Measurements from ENCODE around the gene FCN3.
"Not testable (repeated sequence)": the region's sequence is repeated elsewhere in the genome, so short reads cannot be mapped to it uniquely, and the experiment has no call there.

Gene FCN3

DNA sequence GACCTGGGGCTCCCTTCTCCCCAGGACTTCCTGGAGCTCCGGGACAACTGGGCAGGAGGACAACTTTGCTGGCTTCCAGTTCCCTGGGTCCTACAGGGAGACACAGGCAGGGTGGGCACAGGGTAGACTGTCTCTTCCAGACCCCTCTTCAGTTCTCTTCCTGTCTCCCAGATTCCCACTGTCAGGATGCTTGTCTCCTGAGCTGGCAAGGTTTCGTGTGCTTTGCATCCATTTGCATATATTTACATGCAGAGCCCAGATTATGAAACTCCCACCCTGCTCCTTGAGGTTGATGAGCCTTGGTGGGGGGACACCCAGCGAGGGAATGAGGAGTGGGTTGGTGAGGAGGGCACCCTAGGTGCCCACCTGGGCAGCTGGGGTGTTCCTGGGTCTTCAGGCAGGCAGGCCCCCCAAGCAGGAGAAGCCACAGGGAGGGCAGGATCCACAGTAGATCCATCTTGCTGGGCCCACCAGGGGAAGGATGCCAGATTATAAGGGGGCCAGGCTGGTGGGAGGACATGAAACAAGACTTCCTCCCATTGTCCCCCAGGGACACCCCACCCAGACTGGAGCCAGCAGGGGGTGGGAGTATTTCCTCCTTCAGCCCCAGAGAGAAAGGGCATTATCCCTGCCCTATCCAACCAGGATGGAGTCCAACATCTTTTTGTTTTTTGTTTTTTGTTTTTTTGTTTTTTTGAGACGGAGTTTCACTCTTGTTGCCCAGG, at the start of gene FCN3:
TSS of gene FCN3 (minus strand) at position 463 of the 725 bp plus-strand sequence. CDS start at position 457, 6 bp downstream.
- DNase-seq (ENCODE audit: low spot score) = no peak

GRCh38 chr1:27423709-27424108, 49.1 kb upstream of the FCN3 start:
- no peak for DNase-seq (ENCODE audit: low spot score)

- peak; percentile 92 for DNase-seq (ENCODE audit: low spot score)
Measured at GRCh38 chr1:27418326-27419185, 43.9 kb upstream of the FCN3 start.

GRCh38 chr1:27417713-27418112, 43.1 kb upstream of the FCN3 start:
- DNase-seq (ENCODE audit: low spot score) = no peak

GRCh38 chr1:27416387-27417111, 41.9 kb upstream of the FCN3 start:
- peak; percentile 83 for DNase-seq (ENCODE audit: low spot score)

DNA sequence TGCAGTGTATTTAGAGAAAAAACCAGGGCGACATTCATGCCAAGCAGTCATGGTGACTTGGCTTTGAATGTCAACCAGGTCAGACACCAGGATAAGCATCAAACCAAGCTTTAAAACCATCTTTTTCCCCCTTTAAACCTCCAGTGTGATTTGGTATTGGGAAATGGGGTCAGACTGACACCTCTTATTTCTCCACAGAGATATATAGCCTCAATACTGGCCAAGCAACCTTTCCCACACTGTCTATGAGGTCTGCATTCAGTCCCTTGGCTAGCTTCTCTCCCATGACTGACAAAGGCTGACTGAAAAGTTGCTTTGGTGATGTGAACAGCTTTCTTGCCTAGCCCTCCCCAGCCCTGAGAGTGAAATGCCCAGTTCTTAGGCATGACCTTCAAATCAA, 39.5 kb upstream of the FCN3 start:
- DNase-seq (ENCODE audit: low spot score) = peak; percentile 32

DNA sequence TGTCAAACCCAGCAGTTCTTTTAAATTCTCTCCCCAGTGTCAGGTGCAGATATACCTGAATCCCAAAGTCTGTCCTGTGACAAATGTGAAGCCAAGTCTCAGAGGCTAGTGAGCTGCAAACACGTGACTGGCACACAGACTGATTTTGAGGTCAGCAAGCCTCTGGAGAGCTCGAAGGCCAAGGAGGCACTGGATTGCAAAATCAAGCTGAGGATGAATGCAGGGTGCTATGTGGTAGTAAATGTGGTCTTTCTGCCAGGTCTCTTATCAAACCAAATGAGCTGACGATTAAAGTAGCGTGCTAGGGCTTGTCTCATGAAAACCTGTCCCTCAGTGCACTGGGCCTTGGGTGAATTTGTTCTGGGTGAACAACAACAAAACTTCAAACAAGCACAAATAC, 38.4 kb upstream of the FCN3 start:
- no peak for DNase-seq (ENCODE audit: low spot score)

GRCh38 chr1:27412502-27412901, 37.9 kb upstream of the FCN3 start:
- no peak for DNase-seq (ENCODE audit: low spot score)

DNA sequence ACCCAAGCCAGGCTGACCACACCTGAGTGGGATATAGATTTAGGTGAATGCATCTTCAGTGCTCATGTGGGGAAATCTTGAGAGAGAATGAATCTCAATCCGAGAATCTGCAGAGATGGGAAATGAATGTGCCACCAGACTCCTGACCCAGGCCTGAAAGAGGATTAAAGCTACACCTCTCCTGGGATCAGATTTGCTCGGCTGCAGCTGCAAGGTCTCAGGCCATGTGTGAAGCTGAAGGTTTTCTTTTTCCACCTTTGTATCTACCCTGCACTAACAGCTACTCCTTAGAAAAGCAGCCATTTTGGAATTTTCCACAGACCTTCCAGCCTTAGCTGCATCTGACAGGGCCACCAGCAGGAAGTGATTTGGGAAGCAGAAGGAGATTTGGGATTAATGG, 36.1 kb upstream of the FCN3 start:
- DNase-seq (ENCODE audit: low spot score) = no peak

- no peak for DNase-seq (ENCODE audit: low spot score)
Measured at GRCh38 chr1:27409669-27410068, 35.0 kb upstream of the FCN3 start.

DNA sequence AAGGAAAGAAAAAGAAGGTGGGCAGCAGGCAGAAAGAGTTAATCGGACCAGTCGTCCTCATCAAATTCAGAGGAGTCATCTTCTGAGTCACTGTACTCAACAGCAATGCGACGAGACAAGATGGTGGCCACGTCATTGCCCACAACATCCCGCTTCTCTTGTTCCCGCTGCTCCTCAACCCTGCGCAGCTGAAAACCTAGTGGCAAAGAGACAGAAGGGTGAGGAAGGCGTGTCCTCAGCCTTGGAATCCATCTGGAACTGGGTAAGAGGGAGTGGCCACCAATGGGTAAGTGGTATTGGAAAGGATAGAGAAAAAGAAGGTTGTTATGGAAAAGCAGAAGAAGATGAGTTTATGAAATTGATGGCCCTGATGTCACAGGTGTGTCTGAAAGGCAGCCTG, 33.5 kb upstream of the FCN3 start:
- DNase-seq (ENCODE audit: low spot score) = no peak

DNA sequence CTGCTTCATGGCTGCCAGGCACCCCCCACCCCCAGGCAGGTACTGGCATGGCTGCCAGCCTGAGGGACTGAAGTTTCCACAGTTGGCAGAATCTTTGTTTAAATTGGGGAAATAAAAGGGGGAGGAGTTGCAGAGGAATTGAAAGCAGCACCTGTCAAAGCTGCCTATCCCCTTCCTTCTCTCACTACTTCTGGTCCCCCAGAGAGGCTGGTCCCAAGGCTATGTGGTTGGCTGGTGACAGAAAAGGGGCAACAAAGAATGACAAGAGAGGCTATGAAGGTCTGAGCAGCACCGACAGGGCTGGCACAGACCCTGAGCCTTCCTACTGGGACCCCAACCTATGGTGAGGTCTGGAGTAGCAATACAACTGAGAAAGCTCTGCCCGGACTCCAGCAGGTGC, 32.2 kb upstream of the FCN3 start:
- not testable (repeated sequence) for DNase-seq (ENCODE audit: low spot score)

- peak; percentile 72 for DNase-seq (ENCODE audit: low spot score)
Measured at GRCh38 chr1:27406362-27406680, 31.7 kb upstream of the FCN3 start.

DNA sequence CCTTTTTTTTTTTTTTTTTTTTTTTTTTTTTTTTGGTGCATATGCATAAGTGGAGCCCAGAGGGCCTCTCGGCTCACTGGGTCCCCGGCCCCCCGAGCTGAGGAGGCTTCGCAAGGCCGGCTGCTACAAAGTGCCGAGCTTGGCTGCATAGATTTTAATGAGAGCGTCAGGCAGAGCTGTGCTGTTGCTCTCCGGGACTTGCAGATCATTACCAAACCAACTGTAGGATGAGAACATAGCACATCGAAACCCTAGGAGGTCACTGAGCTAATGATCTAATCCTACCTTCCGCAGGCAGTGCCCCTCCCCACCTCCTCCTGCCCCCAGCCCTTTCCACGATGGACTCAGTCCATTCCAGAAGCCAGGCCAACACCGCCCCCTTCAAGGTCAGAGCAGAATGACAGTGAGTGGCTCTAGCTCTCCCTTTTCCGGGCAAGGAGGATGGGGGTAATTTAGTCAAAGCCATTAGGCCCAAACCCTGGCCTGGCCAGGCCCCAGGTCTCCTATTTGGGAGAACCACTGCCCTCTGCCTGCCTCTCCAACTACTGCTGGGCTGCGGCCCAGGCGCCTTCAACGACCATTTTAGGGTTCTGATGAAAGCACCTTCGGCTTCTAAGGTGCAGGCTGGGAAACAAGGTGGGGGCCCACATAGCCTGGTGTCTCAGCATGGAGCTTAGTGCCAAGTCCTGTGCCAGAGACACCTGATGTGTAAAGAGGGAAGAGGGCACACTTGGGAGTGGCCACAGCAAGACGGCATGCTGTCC, 31.2 kb upstream of the FCN3 start:
- DNase-seq (ENCODE audit: low spot score) = not testable (repeated sequence)

- no peak for DNase-seq (ENCODE audit: low spot score)
Measured at GRCh38 chr1:27405074-27405473, 30.4 kb upstream of the FCN3 start.

DNA sequence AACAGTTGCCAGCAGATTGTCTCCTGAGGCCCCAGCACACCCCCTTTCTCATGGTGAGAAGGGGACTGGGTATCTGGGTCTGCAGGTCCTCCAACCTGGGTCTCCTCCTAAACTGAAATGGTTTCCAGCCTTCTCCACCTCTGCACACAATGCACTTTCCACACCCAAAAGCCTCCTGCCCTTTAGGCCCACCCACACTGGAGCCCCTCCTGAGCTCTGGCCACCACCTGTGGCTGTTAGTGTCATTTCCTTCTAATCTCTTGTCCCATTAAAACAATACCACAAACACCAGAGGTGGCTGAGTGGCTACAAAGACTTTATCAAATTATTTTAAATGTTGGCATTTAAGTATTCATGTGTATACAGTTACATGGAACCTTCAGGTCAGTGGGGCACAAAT, 29.3 kb upstream of the FCN3 start:
- DNase-seq (ENCODE audit: low spot score) = no peak

DNA sequence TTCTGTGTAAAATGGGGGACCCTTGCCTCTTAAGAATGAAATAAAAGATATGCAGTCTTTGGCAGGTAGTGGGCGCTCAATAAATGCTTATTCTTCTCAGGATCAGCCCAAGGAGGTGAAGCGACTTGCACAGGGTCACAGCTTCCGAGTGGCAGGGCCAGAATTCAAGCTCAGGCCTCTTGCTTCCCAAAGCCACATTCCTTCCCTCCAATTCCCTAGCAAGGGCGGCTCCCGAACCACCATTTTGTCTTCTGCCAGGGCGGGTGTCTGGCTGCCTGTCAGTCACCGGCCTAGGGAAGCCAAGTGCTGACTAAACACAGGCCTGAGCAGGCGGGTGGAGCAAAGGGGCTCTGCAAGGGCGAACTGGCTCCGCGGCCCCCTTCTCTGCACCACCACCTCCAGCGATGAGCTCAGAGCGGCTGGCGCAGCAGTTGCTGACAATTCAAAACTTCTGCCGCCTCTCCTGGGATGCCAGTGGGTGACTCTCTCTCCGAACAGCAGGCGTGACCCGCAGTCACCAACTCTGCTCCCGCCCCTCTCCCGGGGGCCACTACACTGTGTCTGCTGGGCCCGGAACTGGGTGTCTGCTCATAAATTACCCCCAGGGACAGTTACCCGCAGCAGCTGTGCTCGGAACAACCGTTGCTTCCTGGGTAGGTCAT, 28.6 kb upstream of the FCN3 start:
- DNase-seq (ENCODE audit: low spot score) = peak; percentile 39

DNA sequence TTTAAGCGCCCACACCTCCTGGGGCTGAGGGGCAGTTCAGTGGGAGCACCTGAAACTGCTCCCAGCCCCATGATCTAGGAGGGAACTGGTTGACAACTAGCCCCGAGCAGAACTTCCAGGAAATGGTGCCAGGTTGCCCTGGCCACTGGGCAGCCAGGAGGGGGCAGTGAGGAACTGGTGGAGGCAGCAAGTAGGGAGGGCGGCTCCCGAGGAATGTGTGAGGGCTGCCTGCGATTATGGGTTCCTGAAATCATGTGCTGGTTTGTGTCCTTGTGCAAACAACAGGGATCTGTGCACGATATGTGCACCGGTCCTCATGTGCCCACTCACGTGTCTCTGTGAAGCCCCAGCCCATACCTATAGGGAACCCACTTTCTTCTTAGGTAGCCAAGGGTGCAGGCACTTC, 27.7 kb upstream of the FCN3 start:
- peak; percentile 75 for DNase-seq (ENCODE audit: low spot score)

DNA sequence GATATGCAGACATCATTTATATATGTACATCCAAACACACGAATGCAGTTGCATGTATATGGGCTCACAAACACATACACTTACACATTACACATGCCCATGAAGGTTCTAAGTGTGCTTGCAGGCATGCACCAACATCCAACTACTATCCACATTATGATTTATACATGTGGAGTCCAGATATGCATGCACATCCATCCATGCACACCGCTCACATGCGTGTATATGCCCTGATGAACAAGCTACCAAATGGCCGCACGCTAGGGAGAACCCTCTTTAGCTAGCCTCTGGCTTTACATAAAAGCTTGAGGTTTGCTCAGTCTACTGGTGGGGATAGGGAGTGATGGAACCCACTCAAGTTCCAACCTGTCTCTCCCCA, 26.3 kb upstream of the FCN3 start:
- DNase-seq (ENCODE audit: low spot score) = no peak

DNA sequence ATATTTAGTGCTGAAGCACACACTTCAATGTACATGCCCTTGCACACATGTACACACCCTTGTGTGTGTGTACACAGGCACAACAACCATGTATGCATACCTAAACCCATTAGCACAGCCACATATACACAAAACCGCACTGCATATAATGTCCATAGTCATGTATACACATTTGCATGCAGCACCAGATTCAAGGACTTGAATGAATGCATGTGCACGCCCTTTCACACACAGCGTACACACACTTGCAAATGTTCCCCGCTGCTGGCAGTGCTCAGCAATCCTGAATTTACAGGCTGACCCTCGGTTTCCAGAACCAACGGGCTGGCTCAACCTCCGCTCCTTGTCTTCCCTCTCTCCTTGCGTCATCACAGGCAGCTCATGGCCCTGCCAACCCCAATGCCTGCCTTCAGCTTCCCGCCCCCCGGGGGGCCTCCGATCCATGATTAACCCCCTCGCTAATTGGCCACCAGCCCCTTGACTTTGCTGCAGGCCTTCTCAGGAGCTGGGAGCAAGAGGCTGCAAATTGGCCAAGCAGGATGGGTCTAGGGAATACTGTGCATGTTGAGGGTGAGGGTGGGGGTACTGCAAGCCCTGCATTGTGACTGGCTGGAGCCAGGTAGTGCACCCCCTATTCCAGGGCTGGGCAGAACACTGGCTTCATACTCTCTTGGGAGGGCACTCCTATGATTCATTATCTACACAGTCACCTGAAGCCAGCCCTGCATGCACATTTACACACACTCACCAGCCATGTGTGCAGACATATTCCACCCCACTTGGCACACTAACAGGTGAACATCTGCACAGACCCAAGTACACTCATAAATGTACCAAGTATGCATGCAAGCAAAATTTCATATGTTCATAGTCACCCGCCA, 25.7 kb upstream of the FCN3 start:
- no peak for DNase-seq (ENCODE audit: low spot score)

All from pons (tissue), 1 donor.